HG02610 (cell line): ENCODE data around the gene ARHGEF16.

ENCODE experiments used
- ATAC-seq: cut with Tn5 transposase; IDR thresholded peaks from one replicate; pipeline ENCODE4 v1.9.1; 2021; ENCODE audit warnings: mild to moderate bottlenecking, moderate library complexity; ENCODE audit not compliant: unreplicated experiment

The ARHGEF16 gene

GRCh38 chr1:3515272-3515671 lies 60.8 kb downstream of the ARHGEF16 start:
- ATAC-seq = no peak

- ATAC-seq = no peak
Observed at GRCh38 chr1:3515774-3516480, 61.5 kb downstream of the ARHGEF16 start.

- ATAC-seq = no peak
Observed at GRCh38 chr1:3516481-3516869, 62.0 kb downstream of the ARHGEF16 start.

GRCh38 chr1:3516911-3517675 lies 62.6 kb downstream of the ARHGEF16 start:
- no peak for ATAC-seq

- no peak for ATAC-seq
Observed at GRCh38 chr1:3518256-3518655, 63.8 kb downstream of the ARHGEF16 start.

- ATAC-seq = no peak
Observed at GRCh38 chr1:3518756-3519155, 64.3 kb downstream of the ARHGEF16 start.

- ATAC-seq = no peak
Observed at GRCh38 chr1:3519301-3519885, 64.9 kb downstream of the ARHGEF16 start.

- no peak for ATAC-seq
Observed at GRCh38 chr1:3520419-3521378, 66.2 kb downstream of the ARHGEF16 start.

- no peak for ATAC-seq
Observed at GRCh38 chr1:3521426-3521825, 67.0 kb downstream of the ARHGEF16 start.

GRCh38 chr1:3522112-3522511 lies 67.6 kb downstream of the ARHGEF16 start:
- no peak for ATAC-seq

GRCh38 chr1:3522564-3523265 lies 68.2 kb downstream of the ARHGEF16 start:
- no peak for ATAC-seq

GRCh38 chr1:3523980-3524379 lies 69.5 kb downstream of the ARHGEF16 start:
- no peak for ATAC-seq

- no peak for ATAC-seq
Observed at GRCh38 chr1:3524556-3525203, 70.2 kb downstream of the ARHGEF16 start.

- ATAC-seq = no peak
Observed at GRCh38 chr1:3525551-3526482, 71.4 kb downstream of the ARHGEF16 start.

GRCh38 chr1:3527774-3528173 lies 73.3 kb downstream of the ARHGEF16 start:
- no peak for ATAC-seq

GRCh38 chr1:3529099-3529729 lies 74.7 kb downstream of the ARHGEF16 start:
- ATAC-seq = no peak

- ATAC-seq = no peak
Observed at GRCh38 chr1:3530086-3530925, 75.8 kb downstream of the ARHGEF16 start.
